ENCODE data around the gene DAP. TPM values are rescaled to one million over a fixed set of nuclear protein-coding genes. Genes with fewer than 3 reads are reported as not detected.
A peak's percentile ranks its signal among the peaks of the same experiment; 100 is the strongest.

The DAP gene
- total RNA-seq, 1 donor from 2014 or later = 74.4 TPM

DNA sequence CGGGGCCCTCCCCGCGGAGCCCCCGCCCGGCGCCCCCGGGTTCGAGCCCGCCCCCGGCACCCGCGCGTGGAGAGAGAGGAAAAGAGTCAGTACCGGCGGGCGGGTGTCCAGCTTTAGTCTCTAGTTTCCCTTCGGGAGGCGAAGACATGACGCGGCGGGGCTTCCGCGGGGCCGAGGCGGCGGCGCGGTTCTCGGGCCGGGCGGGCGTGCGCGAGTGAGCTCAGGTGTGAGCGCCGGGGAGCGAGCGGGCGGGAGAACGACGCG, 181 bp downstream of the DAP start:
- DNase-seq (ENCODE audit: extremely low spot score in 2 of 2) = no peak
- peaks cover 63% of the 10 kb centered on the region for H3K4me1 ChIP-seq
- intact Hi-C loops (cut with DNase I) = no loop called here

DNA sequence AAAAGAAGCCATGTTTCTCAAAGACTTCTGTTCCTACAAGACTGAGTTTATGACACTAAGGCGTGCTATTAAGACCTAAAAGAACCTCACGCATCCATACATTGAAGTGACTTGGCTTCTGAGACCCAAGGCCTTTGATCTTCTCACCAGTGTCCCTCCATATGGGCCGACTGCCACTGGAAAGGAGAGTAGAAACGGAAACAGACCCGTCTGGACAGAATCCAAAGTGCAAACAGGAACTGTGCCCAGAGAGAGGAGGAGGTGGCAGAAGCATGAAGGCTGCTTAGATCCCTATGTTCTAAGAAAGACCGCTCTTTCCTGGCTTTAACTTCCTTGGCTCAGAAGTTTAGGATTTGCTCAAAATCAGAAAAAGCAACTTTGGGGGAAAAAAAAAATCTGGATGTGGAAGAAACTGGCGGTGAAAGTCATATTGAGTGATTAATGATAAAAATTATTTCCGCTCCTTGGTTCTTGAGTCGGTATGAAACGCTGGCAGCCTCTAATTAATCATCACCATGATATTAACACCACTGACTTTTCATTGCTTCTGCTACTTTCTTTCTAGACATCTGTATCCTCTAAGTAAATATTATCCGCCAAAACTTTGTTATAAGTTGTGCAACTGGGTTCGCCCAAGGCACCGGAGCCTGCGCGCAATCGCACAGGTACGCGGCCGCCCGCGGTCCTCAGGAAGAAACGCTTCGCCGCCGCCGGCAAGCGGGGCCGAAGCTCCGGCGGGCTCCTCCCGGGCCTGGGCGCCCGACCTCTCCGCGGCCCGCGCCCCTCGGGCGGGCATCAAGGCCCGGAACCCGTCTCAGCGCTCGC, 726 bp downstream of the DAP start:
- intact Hi-C loops (cut with DNase I) = no loop called here
- DNase-seq (ENCODE audit: extremely low spot score in 2 of 2) = no peak

More for the DNA sequence above, 181 bp downstream of the DAP start:
- TF ChIP-seq, protein P1, sequence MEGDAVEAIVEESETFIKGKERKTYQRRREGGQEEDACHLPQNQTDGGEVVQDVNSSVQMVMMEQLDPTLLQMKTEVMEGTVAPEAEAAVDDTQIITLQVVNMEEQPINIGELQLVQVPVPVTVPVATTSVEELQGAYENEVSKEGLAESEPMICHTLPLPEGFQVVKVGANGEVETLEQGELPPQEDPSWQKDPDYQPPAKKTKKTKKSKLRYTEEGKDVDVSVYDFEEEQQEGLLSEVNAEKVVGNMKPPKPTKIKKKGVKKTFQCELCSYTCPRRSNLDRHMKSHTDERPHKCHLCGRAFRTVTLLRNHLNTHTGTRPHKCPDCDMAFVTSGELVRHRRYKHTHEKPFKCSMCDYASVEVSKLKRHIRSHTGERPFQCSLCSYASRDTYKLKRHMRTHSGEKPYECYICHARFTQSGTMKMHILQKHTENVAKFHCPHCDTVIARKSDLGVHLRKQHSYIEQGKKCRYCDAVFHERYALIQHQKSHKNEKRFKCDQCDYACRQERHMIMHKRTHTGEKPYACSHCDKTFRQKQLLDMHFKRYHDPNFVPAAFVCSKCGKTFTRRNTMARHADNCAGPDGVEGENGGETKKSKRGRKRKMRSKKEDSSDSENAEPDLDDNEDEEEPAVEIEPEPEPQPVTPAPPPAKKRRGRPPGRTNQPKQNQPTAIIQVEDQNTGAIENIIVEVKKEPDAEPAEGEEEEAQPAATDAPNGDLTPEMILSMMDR (IDR thresholded peaks at IDR 0.05) = no peak
- no peak for TF ChIP-seq POLR2AphosphoS5 (IDR thresholded peaks at IDR 0.05; ENCODE audit: insufficient read depth in 1 of 2, low read depth in 1 of 2)
- TF ChIP-seq POLR2A (IDR thresholded peaks at IDR 0.05) = peak in 1 of 2 donors; percentile 72
- no peaks in the 10 kb centered on the region for H3K27me3 ChIP-seq
- H3K4me3 ChIP-seq = peak overlapping the region; percentile 85 to 96
- no peaks in the 10 kb centered on the region for H3K9me3 ChIP-seq
- H3K27ac ChIP-seq = peak overlapping the region; percentile 99
- H3K36me3 ChIP-seq = no peaks in the 10 kb centered on the region

DNA sequence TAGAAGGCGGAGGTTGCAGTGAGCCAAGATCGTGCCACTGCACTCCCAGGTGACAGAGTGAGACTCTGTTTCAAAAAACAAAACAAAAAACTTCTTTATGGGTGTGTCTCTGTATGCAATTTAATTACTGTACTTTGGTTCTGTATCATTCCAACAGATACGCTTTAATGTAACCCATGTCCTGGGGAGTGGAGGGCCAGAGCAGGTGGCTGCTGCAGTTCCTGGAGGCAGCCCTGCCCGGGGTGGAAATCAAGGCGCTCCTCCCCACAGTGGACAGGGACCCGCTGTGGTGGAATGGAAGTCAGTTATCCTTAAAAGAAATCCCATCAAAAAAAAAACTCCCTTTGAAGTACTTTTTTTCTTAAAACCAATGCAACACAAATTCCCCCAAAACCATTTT, 1.9 kb downstream of the DAP start:
- TF ChIP-seq, protein P1 (IDR thresholded peaks at IDR 0.05) = no peak
- no peak for TF ChIP-seq POLR2A (IDR thresholded peaks at IDR 0.05)
- no peak for TF ChIP-seq POLR2AphosphoS5 (IDR thresholded peaks at IDR 0.05; ENCODE audit: insufficient read depth in 1 of 2, low read depth in 1 of 2)
- Histone ChIP-seq H3K36me3 (no peaks in the 10 kb centered on the region), H3K4me1 (peaks cover 66% of the 10 kb centered on the region), H3K4me3 (no peak overlapping the region), H3K9me3 (no peaks in the 10 kb centered on the region), H3K27me3 (no peaks in the 10 kb centered on the region), H3K27ac (no peak overlapping the region)
- DNase-seq (ENCODE audit: extremely low spot score in 2 of 2) = no peak
- intact Hi-C loops (cut with DNase I) = no loop called here

More for the DNA sequence above, 726 bp downstream of the DAP start:
- H3K27me3 ChIP-seq = no peaks in the 10 kb centered on the region
- H3K9me3 ChIP-seq = no peaks in the 10 kb centered on the region
- H3K4me3 ChIP-seq = peak overlapping the region; percentile 85 to 96
- no peaks in the 10 kb centered on the region for H3K36me3 ChIP-seq
- peak overlapping the region; percentile 99 for H3K27ac ChIP-seq
- H3K4me1 ChIP-seq = peaks cover 66% of the 10 kb centered on the region
- TF ChIP-seq POLR2A (IDR thresholded peaks at IDR 0.05) (no peak), POLR2AphosphoS5 (IDR thresholded peaks at IDR 0.05; ENCODE audit: insufficient read depth in 1 of 2, low read depth in 1 of 2) (no peak)
- TF ChIP-seq, protein P1 (IDR thresholded peaks at IDR 0.05) = no peak

DNA sequence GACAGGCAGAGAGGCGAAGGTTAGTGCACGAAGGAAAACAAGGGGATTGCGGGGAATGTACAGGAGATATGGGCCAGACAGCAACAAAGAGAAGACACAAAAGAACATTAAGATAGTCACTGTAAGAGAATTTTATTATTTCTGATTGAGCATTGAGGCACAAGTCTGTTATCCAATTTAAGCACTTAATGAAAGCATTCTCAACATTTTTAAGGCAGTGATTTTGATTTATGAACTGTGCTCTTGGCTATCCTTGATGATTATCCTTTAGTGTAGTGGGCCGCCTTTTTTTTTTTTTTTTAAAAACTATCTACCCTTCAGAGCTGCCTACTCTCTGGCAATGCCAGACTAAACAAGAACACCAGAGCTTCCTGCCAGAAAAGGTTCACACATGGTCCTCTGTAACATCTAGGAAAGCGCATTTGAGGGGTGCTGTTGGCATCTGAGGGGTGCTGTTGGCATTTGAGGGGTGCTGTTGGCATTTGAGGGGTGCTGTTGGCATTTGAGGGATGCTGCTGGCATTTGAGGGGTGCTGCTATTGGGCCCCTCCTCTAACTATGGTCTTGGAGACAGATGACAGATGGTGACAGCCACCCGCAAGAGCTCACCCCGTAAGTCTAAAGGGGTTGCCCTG, 3.0 kb downstream of the DAP start:
- Histone ChIP-seq H3K4me3 (no peak overlapping the region), H3K27ac (no peak overlapping the region), H3K27me3 (no peaks in the 10 kb centered on the region), H3K9me3 (no peaks in the 10 kb centered on the region), H3K4me1 (peaks cover 66% of the 10 kb centered on the region), H3K36me3 (no peaks in the 10 kb centered on the region)
- DNase-seq (ENCODE audit: extremely low spot score in 2 of 2) = no peak
- TF ChIP-seq, protein P1 (IDR thresholded peaks at IDR 0.05) = no peak
- no peak for TF ChIP-seq POLR2AphosphoS5 (IDR thresholded peaks at IDR 0.05; ENCODE audit: insufficient read depth in 1 of 2, low read depth in 1 of 2)
- intact Hi-C loops (cut with DNase I) = no loop called here

DNA sequence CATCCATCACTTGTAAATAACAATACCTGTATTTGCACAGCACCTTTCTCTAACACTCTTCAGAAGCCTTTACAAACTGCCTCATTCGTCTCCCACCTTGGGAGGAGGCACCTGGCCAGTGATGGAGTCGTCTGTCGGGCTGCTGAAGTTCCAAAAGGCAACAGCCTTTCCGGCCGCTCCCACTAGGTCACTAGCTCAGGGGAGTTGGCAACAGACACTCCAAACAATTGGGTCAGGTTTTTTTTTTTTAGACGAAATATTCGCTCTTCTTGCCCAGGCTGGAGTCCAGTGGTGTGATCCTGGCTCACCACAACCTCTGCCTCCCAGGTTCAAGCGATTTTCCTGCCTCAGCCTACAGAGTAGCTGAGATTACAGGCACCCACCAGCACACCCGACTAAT, 4.0 kb downstream of the DAP start:
- Histone ChIP-seq H3K36me3 (no peaks in the 10 kb centered on the region), H3K4me1 (peaks cover 56% of the 10 kb centered on the region), H3K4me3 (no peak overlapping the region), H3K27me3 (no peaks in the 10 kb centered on the region), H3K27ac (peak overlapping the region; percentile 33), H3K9me3 (no peaks in the 10 kb centered on the region)
- intact Hi-C loops (cut with DNase I) = no loop called here
- TF ChIP-seq POLR2A (IDR thresholded peaks at IDR 0.05) (no peak), POLR2AphosphoS5 (IDR thresholded peaks at IDR 0.05; ENCODE audit: insufficient read depth in 1 of 2, low read depth in 1 of 2) (no peak)
- TF ChIP-seq, protein P1 (IDR thresholded peaks at IDR 0.05) = no peak
- no peak for DNase-seq (ENCODE audit: extremely low spot score in 2 of 2)
